HFF-Myc (cell line): ENCODE measurements around the gene STXBP6.

Experiments
- DNase-seq: peaks from one replicate; pipeline ENCODE4 v3.0.0-alpha.2; 2011; ENCODE audit warnings: low read depth; ENCODE audit errors: extremely low read depth
- H3K4me3 ChIP-seq: replicated peaks from 2 replicates; pipeline ENCODE4 v1.5.1; 2011; ENCODE audit warnings: low read depth, mild to moderate bottlenecking, control low read depth, low read length
- TF ChIP-seq, protein P1 (sequence below): IDR thresholded peaks from 2 replicates; pipeline ENCODE4 v1.5.1; 2012; ENCODE audit warnings: mild to moderate bottlenecking, low read depth, low read length, control low read depth; ENCODE audit errors: missing control alignments

The STXBP6 gene

DNA sequence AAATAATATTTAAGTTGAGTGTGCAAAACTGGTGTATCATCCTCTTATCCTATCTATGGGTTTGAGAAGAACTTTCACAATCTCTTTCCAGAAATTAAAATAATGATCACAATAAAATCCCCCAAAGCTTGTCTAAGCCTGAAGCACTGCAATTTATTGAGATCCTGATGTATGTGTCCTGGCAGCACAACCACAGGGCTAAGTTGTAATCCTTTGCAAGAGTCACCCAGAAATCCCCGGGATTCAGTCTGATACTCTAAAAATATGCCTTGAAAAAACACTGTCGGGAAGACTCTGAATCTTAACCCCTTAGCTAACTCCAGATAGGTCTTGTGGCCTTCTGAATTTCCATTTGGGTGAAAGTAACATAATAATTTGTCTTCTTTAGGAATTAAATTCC, 40.3 kb upstream of the STXBP6 start:
- H3K4me3 ChIP-seq: no peak overlapping the region
- no peak for DNase-seq
- TF ChIP-seq, protein P1, sequence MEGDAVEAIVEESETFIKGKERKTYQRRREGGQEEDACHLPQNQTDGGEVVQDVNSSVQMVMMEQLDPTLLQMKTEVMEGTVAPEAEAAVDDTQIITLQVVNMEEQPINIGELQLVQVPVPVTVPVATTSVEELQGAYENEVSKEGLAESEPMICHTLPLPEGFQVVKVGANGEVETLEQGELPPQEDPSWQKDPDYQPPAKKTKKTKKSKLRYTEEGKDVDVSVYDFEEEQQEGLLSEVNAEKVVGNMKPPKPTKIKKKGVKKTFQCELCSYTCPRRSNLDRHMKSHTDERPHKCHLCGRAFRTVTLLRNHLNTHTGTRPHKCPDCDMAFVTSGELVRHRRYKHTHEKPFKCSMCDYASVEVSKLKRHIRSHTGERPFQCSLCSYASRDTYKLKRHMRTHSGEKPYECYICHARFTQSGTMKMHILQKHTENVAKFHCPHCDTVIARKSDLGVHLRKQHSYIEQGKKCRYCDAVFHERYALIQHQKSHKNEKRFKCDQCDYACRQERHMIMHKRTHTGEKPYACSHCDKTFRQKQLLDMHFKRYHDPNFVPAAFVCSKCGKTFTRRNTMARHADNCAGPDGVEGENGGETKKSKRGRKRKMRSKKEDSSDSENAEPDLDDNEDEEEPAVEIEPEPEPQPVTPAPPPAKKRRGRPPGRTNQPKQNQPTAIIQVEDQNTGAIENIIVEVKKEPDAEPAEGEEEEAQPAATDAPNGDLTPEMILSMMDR: no peak

DNA sequence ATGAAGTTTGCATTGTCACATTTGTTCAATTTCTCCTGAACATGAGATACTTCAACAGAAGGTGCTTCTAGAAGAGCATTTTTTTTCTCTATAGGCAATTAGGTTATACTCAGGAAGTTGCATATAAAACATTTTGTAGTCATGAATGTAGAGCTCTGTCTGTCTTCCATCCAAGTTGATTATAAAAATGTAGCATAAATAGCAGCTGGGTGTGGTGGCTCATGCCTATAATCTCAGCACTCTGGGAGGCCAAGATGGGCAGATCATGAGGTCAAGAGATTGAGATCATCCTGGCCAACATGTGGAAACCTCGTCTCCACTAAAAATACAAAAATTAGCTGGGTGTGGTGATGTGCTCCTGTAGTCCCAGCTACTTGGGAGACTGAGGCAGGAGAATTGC, 39.5 kb upstream of the STXBP6 start:
- TF ChIP-seq, protein P1: no peak
- no peak for DNase-seq
- H3K4me3 ChIP-seq: no peak overlapping the region

DNA sequence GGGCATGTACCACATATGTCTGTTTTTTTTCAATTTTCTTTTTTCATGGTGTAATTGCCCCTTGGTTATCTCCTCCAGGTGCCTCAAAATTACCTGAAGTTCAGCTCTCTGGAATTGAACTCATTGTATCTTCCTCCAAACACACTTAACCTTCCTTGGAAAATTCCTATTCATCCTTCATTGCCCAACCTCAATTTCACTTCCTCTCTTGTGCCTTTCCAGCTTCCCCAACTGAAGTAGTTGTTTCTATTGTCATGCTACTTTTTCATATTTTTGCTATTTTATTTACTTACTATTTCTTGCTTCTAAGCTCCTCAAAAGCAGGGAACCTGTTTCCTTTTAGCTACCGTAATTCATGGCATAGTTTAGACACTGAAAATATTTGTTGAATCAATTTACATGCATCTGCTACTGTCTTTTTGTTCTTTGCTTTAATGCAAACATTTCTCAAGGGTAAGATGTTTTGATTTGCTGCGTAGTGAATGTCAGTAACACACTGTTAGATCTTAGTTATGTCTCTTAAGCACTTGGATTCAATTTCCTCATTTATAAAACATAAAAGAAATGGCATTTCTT, 37.0 kb upstream of the STXBP6 start:
- no peak for DNase-seq
- no peak overlapping the region for H3K4me3 ChIP-seq
- TF ChIP-seq, protein P1: no peak

DNA sequence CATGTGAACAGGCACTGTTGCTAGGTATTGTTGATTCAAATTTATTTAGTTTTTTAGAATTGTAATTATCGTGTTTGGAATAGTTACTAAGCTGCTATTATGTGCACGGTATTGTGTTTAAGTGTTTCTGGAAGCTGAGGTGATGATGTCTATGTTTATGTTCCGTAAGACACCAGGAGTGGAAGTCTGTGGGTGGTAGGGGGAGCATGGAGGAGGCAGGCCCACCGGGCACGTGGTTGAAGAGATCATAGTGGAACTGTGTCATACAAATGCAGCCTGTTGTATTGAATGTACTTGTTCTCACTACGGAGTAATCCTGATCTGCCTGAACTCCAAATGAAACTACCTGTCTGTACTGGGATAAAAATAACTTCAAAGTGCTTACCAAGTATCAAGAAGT, 36.1 kb upstream of the STXBP6 start:
- no peak for DNase-seq
- H3K4me3 ChIP-seq: no peak overlapping the region
- TF ChIP-seq, protein P1: no peak

DNA sequence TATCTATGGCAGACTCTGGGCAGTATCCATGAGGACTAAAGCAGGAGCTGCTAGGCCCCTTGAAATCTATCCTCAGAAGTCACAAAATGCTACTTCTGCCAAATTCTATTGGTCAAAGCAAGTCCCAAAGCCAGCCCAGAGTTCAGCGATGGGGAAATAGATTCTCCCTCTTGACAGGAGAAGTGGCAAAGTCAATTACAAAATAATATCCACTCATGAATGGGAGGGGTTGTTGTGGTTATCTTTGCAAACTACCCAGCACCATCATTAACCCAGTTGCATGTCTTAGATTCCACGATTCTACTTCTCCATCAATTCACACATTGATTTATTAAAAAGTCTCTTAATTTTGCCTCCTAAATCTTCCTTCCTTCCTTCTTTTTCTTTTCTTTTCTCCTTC, 30.7 kb upstream of the STXBP6 start:
- DNase-seq: no peak
- TF ChIP-seq, protein P1: no peak
- H3K4me3 ChIP-seq: no peak overlapping the region

DNA sequence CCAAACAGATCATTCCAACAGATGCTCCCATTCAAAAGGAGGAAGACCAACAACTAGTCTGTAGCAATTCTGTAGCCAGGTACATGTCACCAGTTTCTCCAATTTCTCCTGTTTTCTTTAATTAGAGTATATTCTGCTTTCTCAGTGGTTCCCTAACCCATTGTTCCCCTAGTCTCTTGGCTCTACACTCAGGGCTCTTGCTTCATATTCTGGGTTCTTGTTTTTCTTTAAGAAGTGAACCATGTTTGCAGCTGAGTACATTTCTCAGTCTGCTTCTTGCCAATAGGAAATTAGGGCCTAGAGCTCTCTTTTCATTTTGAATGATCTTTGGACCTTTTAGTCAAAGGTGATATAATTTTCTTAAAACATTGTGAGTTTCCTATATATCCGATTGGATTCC, 29.4 kb upstream of the STXBP6 start:
- DNase-seq: no peak
- TF ChIP-seq, protein P1: no peak

DNA sequence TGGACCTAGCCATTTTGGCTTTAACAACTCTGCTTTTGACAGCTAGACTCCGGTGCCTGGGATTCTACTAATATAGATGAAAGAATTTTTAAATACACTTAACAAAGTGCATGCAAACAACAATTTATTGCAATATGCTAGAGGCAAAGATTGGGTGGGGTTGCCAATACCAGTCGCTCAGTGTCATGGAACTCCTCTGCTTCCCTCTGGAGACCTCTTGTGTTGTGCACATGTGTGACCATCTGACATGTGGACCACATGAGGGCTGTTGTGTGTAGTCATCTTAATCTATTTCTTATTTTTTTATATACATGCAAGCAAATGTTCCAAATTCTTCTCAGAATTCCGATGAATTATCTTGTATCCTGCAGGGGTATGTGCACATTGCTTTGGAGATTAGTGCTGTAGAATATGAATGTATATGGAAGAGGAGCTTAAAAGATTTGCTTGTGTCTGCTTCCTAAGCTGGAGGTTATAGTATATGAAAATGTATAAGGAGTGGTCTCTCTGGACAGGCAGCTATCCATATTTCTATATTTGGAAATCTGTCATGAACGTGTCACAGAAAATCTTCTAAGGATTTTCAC, 24.2 kb upstream of the STXBP6 start:
- TF ChIP-seq, protein P1: no peak
- no peak overlapping the region for H3K4me3 ChIP-seq
- no peak for DNase-seq

More for the DNA sequence above, 29.4 kb upstream of the STXBP6 start:
- H3K4me3 ChIP-seq: no peak overlapping the region
